Panc1 (cell line): ENCODE results near the gene TRDMT1. TPM values are rescaled to one million over a fixed set of nuclear protein-coding genes. Genes with fewer than 3 reads are reported as not detected.
A peak's percentile ranks its signal among the peaks of the same experiment; 100 is the strongest.

ENCODE experiments used
- ATAC-seq: fragments of 200-7000 bp; cut with Tn5 transposase; 2 replicates; pipeline ENCODE4 v1.9.1; 2020; ENCODE audit warnings: mild to moderate bottlenecking, moderate library complexity
- BruUV-seq: library from RNA; stranded (reverse); fragments of 400-500 nt; replicated peaks from 2 replicates; lab custom pipeline; 2021; lab: Mats Ljungman, UMichigan
- CTCF ChIA-PET: fragments of 300-600 bp; sonication (Branson Sonifier 250); formaldehyde crosslinking; loops from one replicate; lab custom pipeline; 2022; ENCODE audit warnings: antibody characterized with exemption; lab: Charles Lee
- POLR2A ChIA-PET: fragments of 300-600 bp; sonication (Branson Sonifier 250); formaldehyde crosslinking; loops from one replicate; lab custom pipeline; 2022; ENCODE audit warnings: antibody characterized with exemption; lab: Charles Lee
- DNase-seq: peaks from one replicate; pipeline ENCODE4 v3.0.0-alpha.2; 2010; ENCODE audit warnings: low read depth, low spot score
- H3K27ac ChIP-seq: 2 replicates; pipeline ENCODE4 v1.5.1; 2011; ENCODE audit warnings: mild to moderate bottlenecking, low read length, inconsistent platforms
- H3K27me3 ChIP-seq: fragments of 200-500 bp; sonication (Bioruptor generic); 2 replicates; pipeline ENCODE4 v1.6.0; 2014; ENCODE audit warnings: low read length, inconsistent platforms; ENCODE audit not compliant: control insufficient read depth, insufficient read depth
- H3K36me3 ChIP-seq: fragments of 200-500 bp; sonication (Bioruptor generic); 2 replicates; pipeline ENCODE4 v1.5.1; 2014; ENCODE audit warnings: inconsistent platforms, mild to moderate bottlenecking, low read length, moderate library complexity; ENCODE audit not compliant: control insufficient read depth, insufficient read depth
- H3K4me1 ChIP-seq: 2 replicates; pipeline ENCODE4 v1.5.1; 2011; ENCODE audit warnings: inconsistent platforms, mild to moderate bottlenecking, low read length, moderate library complexity; ENCODE audit not compliant: control insufficient read depth, insufficient read depth
- H3K4me3 ChIP-seq, 2 experiments: 2 replicates each; pipeline ENCODE4 v1.5.1; 2011 to 2012; ENCODE audit warnings: low read depth in 2 of 2, low read length in 2 of 2, mild to moderate bottlenecking in 2 of 2, inconsistent platforms in 1 of 2, moderate library complexity in 1 of 2
- H3K9me3 ChIP-seq: fragments of 200-500 bp; sonication (Bioruptor generic); 2 replicates; pipeline ENCODE4 v1.5.1; 2014; ENCODE audit warnings: low read depth, mild to moderate bottlenecking, inconsistent platforms, low read length, moderate library complexity; ENCODE audit not compliant: control insufficient read depth, insufficient read depth
- CTCF ChIP-seq: fragments of 450-650 bp; IDR thresholded peaks from 2 replicates; pipeline ENCODE4 v1.5.1; 2017; ENCODE audit warnings: mild to moderate bottlenecking
- POLR2AphosphoS5 ChIP-seq: IDR thresholded peaks from 2 replicates; pipeline ENCODE4 v1.6.1; 2012; ENCODE audit warnings: mild to moderate bottlenecking, low read depth, low read length, moderate library complexity
- SIN3A ChIP-seq: IDR thresholded peaks from 2 replicates; pipeline ENCODE4 v1.6.1; 2012; ENCODE audit warnings: low read depth, mild to moderate bottlenecking, low read length, moderate library complexity, borderline replicate concordance; ENCODE audit not compliant: insufficient read depth
- TCF7L2 ChIP-seq: IDR thresholded peaks from 2 replicates; pipeline ENCODE4 v1.6.1; 2011; ENCODE audit warnings: mild to moderate bottlenecking, low read depth, low read length, inconsistent platforms
- in situ Hi-C: cut with HindIII; loops from 2 replicates; pipeline ENCODE4 v1.10.0; 2016; ENCODE audit warnings: low sequenced_read_pairs, low pct_unique_long_range_greater_than_20kb
- intact Hi-C: fragments of 100-400 bp; cut with micrococcal nuclease; formaldehyde crosslinking; loops from one replicate; pipeline ENCODE4 v1.10.0; 2022; ENCODE audit not compliant: unreplicated experiment
- total RNA-seq: library from RNA; stranded (reverse); gene quantifications from one replicate; pipeline ENCODE4 v1.2.1, GENCODE V29; 2021; ENCODE audit not compliant: unreplicated experiment
- TF ChIP-seq, protein P1 (sequence below), 2 experiments: IDR thresholded peaks; 2 replicates each; pipeline ENCODE4 v1.6.1; 2011 to 2012; ENCODE audit warnings: low read depth in 2 of 2, control low read depth in 1 of 2, low read length in 1 of 2, mild to moderate bottlenecking in 1 of 2, moderate library complexity in 1 of 2; ENCODE audit not compliant: insufficient read depth in 1 of 2

The TRDMT1 gene
- total RNA-seq, 1 experiment from 2014 or later, result 7.6 TPM

- H3K27ac ChIP-seq, result peak overlapping the region; percentile 96
- H3K9me3 ChIP-seq, result no peaks in the 10 kb centered on the region; the same call in 1 of the 2 replicates
- DNase-seq (no peak), ATAC-seq (no peak)
- intact Hi-C loops, result loop anchor here (10.0 kb wide), 1 partner anchor 162 kb away; no protein-coding TSS in a partner anchor
- TF ChIP-seq POLR2AphosphoS5, result no peak
- TF ChIP-seq, protein P1, sequence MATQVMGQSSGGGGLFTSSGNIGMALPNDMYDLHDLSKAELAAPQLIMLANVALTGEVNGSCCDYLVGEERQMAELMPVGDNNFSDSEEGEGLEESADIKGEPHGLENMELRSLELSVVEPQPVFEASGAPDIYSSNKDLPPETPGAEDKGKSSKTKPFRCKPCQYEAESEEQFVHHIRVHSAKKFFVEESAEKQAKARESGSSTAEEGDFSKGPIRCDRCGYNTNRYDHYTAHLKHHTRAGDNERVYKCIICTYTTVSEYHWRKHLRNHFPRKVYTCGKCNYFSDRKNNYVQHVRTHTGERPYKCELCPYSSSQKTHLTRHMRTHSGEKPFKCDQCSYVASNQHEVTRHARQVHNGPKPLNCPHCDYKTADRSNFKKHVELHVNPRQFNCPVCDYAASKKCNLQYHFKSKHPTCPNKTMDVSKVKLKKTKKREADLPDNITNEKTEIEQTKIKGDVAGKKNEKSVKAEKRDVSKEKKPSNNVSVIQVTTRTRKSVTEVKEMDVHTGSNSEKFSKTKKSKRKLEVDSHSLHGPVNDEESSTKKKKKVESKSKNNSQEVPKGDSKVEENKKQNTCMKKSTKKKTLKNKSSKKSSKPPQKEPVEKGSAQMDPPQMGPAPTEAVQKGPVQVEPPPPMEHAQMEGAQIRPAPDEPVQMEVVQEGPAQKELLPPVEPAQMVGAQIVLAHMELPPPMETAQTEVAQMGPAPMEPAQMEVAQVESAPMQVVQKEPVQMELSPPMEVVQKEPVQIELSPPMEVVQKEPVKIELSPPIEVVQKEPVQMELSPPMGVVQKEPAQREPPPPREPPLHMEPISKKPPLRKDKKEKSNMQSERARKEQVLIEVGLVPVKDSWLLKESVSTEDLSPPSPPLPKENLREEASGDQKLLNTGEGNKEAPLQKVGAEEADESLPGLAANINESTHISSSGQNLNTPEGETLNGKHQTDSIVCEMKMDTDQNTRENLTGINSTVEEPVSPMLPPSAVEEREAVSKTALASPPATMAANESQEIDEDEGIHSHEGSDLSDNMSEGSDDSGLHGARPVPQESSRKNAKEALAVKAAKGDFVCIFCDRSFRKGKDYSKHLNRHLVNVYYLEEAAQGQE (IDR thresholded peaks at IDR 0.05; ENCODE audit: insufficient read depth in 1 of 2, low read depth in 2 of 2, low read length in 1 of 2), result no peak
- TF ChIP-seq TCF7L2, result no peak
- no peak for TF ChIP-seq CTCF
- TF ChIP-seq SIN3A, result no peak
- H3K4me1 ChIP-seq, result peaks cover 26% of the 10 kb centered on the region
- H3K27me3 ChIP-seq, result no peaks in the 10 kb centered on the region
- POLR2A ChIA-PET, result interaction anchor here (0.7 kb wide), 1 partner anchor 10 kb away, joined by 3 read pairs; no protein-coding TSS in a partner anchor
- BruUV-seq, result no TSS peak
- in situ Hi-C loops, result no loop called here
- CTCF ChIA-PET, result interaction anchor here (0.8 kb wide), 1 partner anchor 10 kb away, joined by 3 read pairs; no protein-coding TSS in a partner anchor
- peaks cover 10% of the 10 kb centered on the region; the same call in 1 of the 2 replicates for H3K36me3 ChIP-seq
- peak overlapping the region; percentile 64 to 88 for H3K4me3 ChIP-seq
These were observed 25.4 kb upstream of the TRDMT1 start for GRCh38 chr10:17226891-17227303.

DNA sequence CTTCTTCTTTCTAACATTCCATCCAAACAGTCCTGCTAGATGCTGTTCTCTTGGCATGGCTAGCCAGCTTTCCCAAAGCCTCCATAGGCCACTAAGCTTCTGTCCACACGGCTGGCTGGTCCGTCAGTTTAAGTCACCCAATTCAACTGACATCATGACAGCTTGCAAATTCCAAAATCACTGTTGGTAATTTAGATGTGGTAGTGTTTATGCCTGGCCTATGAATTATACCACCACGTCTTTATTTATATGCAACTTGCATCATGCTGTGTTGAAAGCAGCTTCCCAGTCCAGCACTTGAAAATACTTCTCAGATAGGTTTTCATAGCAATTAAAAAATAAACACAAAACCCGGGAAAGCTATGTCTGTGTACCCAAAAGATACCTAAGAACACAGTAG, 24.3 kb upstream of the TRDMT1 start:
- in situ Hi-C loops (no loop called here), intact Hi-C loops (loop anchor here (10.0 kb wide), 1 partner anchor 161 kb away; no protein-coding TSS in a partner anchor)
- H3K4me1 ChIP-seq, result peaks cover 31% of the 10 kb centered on the region
- H3K4me3 ChIP-seq, result no peak overlapping the region
- POLR2A ChIA-PET, result no interaction called here
- BruUV-seq, result no TSS peak
- DNase-seq, result no peak
- H3K9me3 ChIP-seq, result no peaks in the 10 kb centered on the region; the same call in 1 of the 2 replicates
- H3K36me3 ChIP-seq, result no peaks in the 10 kb centered on the region
- TF ChIP-seq TCF7L2, result no peak
- no peak for TF ChIP-seq CTCF
- TF ChIP-seq, protein P1 (IDR thresholded peaks at IDR 0.05; ENCODE audit: insufficient read depth in 1 of 2, low read depth in 2 of 2, low read length in 1 of 2), result no peak
- H3K27me3 ChIP-seq, result no peaks in the 10 kb centered on the region
- ATAC-seq, result no peak
- CTCF ChIA-PET, result no interaction called here
- H3K27ac ChIP-seq, result peak overlapping the region; percentile 96
